Measurements from ENCODE around the gene ZFAND5. TPM values are rescaled to one million over a fixed set of nuclear protein-coding genes. Genes with fewer than 3 reads are reported as not detected.

ZFAND5 gene
- total and polyA plus RNA-seq, 2 of the 13 experiments (the other 11 are each of a cell fraction or from before 2014, with no cell fraction given), result 53.4 to 60.2 TPM

GRCh38 chr9:72365525-72366256 lies 683 bp upstream of the ZFAND5 start (continued):
- TF ChIP-seq MNT (IDR thresholded peaks at IDR 0.05) (no peak), ZNF318 (CRISPR knock-in tag; IDR thresholded peaks at IDR 0.05) (peak; percentile 77; the same call in 1 of the 2 replicates), PTBP1 (IDR thresholded peaks at IDR 0.05; ENCODE audit: low read depth, low read length, poor library complexity, severe bottlenecking) (no peak), ZKSCAN8 (CRISPR knock-in tag; IDR thresholded peaks at IDR 0.05; ENCODE audit: borderline replicate concordance) (no peak), ZFYVE20 (CRISPR knock-in tag; IDR thresholded peaks at IDR 0.05; ENCODE audit: borderline replicate concordance, low read depth) (no peak), BCL3 (CRISPR knock-in tag; IDR thresholded peaks at IDR 0.05) (peak; percentile 20; the same call in 1 of the 2 replicates), ZNF280B (CRISPR knock-in tag; IDR thresholded peaks at IDR 0.05; ENCODE audit: borderline replicate concordance) (0 out of 2 replicates have a peak, but pooled peaks have one; percentile 83), SIX4 (CRISPR knock-in tag; IDR thresholded peaks at IDR 0.05) (no peak), ZNF234 (CRISPR knock-in tag; conservative IDR thresholded peaks at IDR 0.05) (no peak), ZNF572 (CRISPR knock-in tag; IDR thresholded peaks at IDR 0.05) (no peak), TRIM22 (IDR thresholded peaks at IDR 0.05) (no peak), ZNF605 (CRISPR knock-in tag; IDR thresholded peaks at IDR 0.05) (peak; percentile 70; the same call in 1 of the 2 replicates), SOX5 (CRISPR knock-in tag; IDR thresholded peaks at IDR 0.05; ENCODE audit: borderline replicate concordance) (0 out of 2 replicates have a peak, but pooled peaks have one; percentile 23), MATR3 (CRISPR knock-in tag; IDR thresholded peaks at IDR 0.05) (no peak), ZNF672 (CRISPR knock-in tag; IDR thresholded peaks at IDR 0.05) (no peak)

All from HepG2 (cell line).